Mesendoderm (in vitro differentiated cells): ENCODE data around the gene TBX15.

ENCODE experiments used
- DNase-seq: peaks from one replicate; pipeline ENCODE4 v3.0.0; 2013
- H2AK5ac ChIP-seq: 2 replicates; pipeline ENCODE4 v1.6.1; 2013; ENCODE audit warnings: low read length, inconsistent platforms
- H2BK120ac ChIP-seq: 2 replicates; pipeline ENCODE4 v1.6.1; 2013; ENCODE audit warnings: low read depth, mild to moderate bottlenecking, low read length, moderate library complexity, mixed read lengths
- H2BK15ac ChIP-seq: replicated peaks from 2 replicates; pipeline ENCODE4 v1.6.1; 2013; ENCODE audit warnings: low read depth, mild to moderate bottlenecking, moderate library complexity
- H2BK5ac ChIP-seq: 2 replicates; pipeline ENCODE4 v1.6.1; 2013; ENCODE audit warnings: low read length, inconsistent platforms
- H3K18ac ChIP-seq: 2 replicates; pipeline ENCODE4 v1.6.1; 2013; ENCODE audit warnings: mild to moderate bottlenecking, low read length, mixed read lengths
- H3K23ac ChIP-seq: one replicate; pipeline ENCODE4 v1.6.1; 2013; ENCODE audit warnings: low read length
- H3K27ac ChIP-seq: 2 replicates; pipeline ENCODE4 v1.5.1; 2013; ENCODE audit warnings: low read depth, mild to moderate bottlenecking, inconsistent platforms, low read length, moderate library complexity
- H3K27me3 ChIP-seq: 2 replicates; pipeline ENCODE4 v1.6.1; 2013; ENCODE audit warnings: low read length, control low read depth, mild to moderate bottlenecking, inconsistent platforms; ENCODE audit not compliant: insufficient read depth, poor library complexity
- H3K36me3 ChIP-seq: 2 replicates; pipeline ENCODE4 v1.6.1; 2013; ENCODE audit warnings: low read length, inconsistent platforms; ENCODE audit not compliant: control insufficient read depth, insufficient read depth
- H3K4ac ChIP-seq: one replicate; pipeline ENCODE4 v1.6.1; 2013; ENCODE audit warnings: low read depth, mild to moderate bottlenecking, low read length, moderate library complexity
- H3K4me1 ChIP-seq: 2 replicates; pipeline ENCODE4 v1.6.1; 2013; ENCODE audit warnings: low read depth, low read length, inconsistent platforms; ENCODE audit not compliant: control insufficient read depth
- H3K4me2 ChIP-seq: 2 replicates; pipeline ENCODE4 v1.6.1; 2013; ENCODE audit warnings: low read length
- H3K4me3 ChIP-seq: 2 replicates; pipeline ENCODE4 v1.5.1; 2013; ENCODE audit warnings: mild to moderate bottlenecking, low read length
- H3K56ac ChIP-seq: one replicate; pipeline ENCODE4 v1.6.1; 2013; ENCODE audit warnings: low read length
- H3K79me1 ChIP-seq: 2 replicates; pipeline ENCODE4 v1.6.1; 2013; ENCODE audit warnings: low read length, inconsistent platforms
- H3K79me2 ChIP-seq: 2 replicates; pipeline ENCODE4 v1.6.1; 2013; ENCODE audit warnings: mild to moderate bottlenecking, low read length; ENCODE audit not compliant: control insufficient read depth, insufficient read depth
- H3K9ac ChIP-seq: 2 replicates; pipeline ENCODE4 v1.6.1; 2013; ENCODE audit warnings: low read length, inconsistent platforms
- H4K5ac ChIP-seq: one replicate; pipeline ENCODE4 v1.6.1; 2013; ENCODE audit warnings: low read length
- H4K8ac ChIP-seq: one replicate; pipeline ENCODE4 v1.6.1; 2013; ENCODE audit warnings: low read depth, mild to moderate bottlenecking, control low read depth, low read length, moderate library complexity
- WGBS: extraction: QIAGEN DNeasy Blood & Tissue Kit; methylation state at CpG from one replicate; pipeline ENCODE4 v1.1.7; 2013; ENCODE audit warnings: low lambda C conversion rate, missing lambda C conversion rate; ENCODE audit not compliant: insufficient coverage; ENCODE audit errors: extremely low coverage; 5-methylcytosine and 5-hydroxymethylcytosine counted together

The TBX15 gene

DNA sequence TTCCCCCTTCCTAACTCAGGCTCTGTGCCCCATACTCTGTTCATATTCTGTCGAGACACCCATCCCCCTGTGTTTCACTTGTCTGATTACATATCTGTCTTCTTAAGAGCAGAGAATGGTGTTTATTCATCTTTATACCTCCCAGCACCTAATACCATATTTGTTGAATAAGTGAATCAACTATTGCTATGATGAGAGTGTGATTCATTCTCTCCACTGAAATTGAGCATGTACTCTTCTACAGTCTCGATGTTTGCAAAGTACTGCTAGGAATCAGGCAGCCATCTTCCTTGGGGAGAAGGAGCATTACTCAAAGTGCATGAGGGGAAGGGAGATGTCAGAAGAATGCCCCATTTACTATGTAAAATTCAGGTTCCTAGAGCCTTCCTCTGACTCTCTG lies 27.0 kb downstream of the TBX15 start:
- Histone ChIP-seq H3K18ac (no peak overlapping the region), H3K4ac (no peak overlapping the region), H2BK120ac (no peak overlapping the region), H3K4me3 (no peak overlapping the region), H3K27ac (no peak overlapping the region), H2BK15ac (no peak overlapping the region), H4K5ac (no peak overlapping the region), H3K27me3 (no peaks in the 10 kb centered on the region), H2BK5ac (no peak overlapping the region), H3K23ac (no peak overlapping the region), H2AK5ac (no peak overlapping the region), H3K4me1 (no peaks in the 10 kb centered on the region), H3K56ac (no peak overlapping the region), H3K36me3 (no peaks in the 10 kb centered on the region), H3K4me2 (no peak overlapping the region), H3K9ac (no peak overlapping the region), H3K79me2 (no peaks in the 10 kb centered on the region), H4K8ac (no peak overlapping the region), H3K79me1 (no peaks in the 10 kb centered on the region)
- WGBS = no CpG with 5 or more reads among the region's 2 CpGs
- no peak for DNase-seq

DNA sequence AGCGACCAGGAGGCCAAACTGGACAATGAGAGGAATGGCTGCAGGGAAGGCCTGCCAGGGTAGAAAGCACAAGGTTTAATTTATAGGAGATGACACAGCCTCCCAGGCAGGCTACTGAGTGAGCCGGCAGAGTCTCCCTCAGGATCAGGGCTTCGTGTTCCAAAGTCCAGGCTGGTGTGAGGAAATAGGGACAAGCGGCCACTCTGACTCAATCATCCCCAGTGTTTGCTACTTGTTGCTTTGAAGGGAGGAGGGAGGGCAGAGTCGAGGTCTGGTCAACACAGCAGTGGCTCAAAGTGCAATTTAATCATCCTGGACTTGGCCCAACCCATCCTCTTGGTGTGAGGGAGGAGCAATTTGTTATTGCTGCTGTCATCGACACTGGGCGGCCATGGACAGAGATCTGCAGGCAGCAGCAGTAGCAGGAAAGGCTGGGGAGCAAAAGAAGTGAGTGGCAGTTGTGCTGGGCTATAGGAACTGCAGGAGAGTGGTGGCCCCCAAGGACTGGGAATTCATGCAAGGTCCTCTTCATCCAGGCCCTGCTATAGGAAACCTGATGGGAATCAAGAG lies 27.5 kb downstream of the TBX15 start:
- Histone ChIP-seq H3K56ac (no peak overlapping the region), H2BK5ac (no peak overlapping the region), H2BK15ac (no peak overlapping the region), H2AK5ac (no peak overlapping the region), H3K79me2 (no peaks in the 10 kb centered on the region), H3K27me3 (no peaks in the 10 kb centered on the region), H3K36me3 (no peaks in the 10 kb centered on the region), H3K4me3 (no peak overlapping the region), H3K79me1 (no peaks in the 10 kb centered on the region), H4K5ac (no peak overlapping the region), H3K4ac (no peak overlapping the region), H3K18ac (no peak overlapping the region), H2BK120ac (no peak overlapping the region), H3K23ac (no peak overlapping the region), H3K4me1 (no peaks in the 10 kb centered on the region), H4K8ac (no peak overlapping the region), H3K4me2 (no peak overlapping the region), H3K9ac (no peak overlapping the region), H3K27ac (no peak overlapping the region)
- DNase-seq = no peak
- no CpG with 5 or more reads among the region's 7 CpGs for WGBS

DNA sequence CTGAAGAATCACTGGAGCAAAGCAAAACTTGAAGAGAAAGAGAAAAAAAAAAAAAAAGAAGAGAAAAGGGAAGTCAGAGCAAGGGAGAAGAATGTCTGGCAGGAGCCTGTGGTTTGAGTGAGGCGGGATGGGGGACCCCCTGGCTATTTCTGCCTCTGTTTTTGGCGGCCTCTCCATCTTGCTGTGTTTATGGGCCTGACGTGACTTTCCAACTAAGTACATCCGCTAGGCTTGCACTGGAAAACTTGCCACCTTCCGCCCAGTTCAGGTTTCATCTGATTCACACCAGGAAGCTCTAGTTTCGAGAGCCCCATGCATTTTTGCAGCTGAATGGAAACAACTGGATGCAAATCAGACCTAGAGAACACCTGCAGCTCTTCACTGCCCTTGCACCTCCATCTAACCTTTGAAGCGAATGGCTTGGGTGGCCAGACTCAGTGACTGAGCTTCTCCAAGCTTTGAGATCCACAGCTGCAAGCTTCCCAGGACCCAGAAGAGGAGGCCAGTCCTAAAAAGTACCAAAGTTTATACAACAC lies 28.0 kb downstream of the TBX15 start:
- Histone ChIP-seq H3K27me3 (no peaks in the 10 kb centered on the region), H3K4me1 (no peaks in the 10 kb centered on the region), H3K18ac (no peak overlapping the region), H3K4me2 (no peak overlapping the region), H3K9ac (no peak overlapping the region), H3K27ac (no peak overlapping the region), H3K36me3 (no peaks in the 10 kb centered on the region), H2BK5ac (no peak overlapping the region), H4K5ac (no peak overlapping the region), H3K4ac (no peak overlapping the region), H2AK5ac (no peak overlapping the region), H3K4me3 (no peak overlapping the region), H3K23ac (no peak overlapping the region), H3K79me1 (no peaks in the 10 kb centered on the region), H2BK15ac (no peak overlapping the region), H4K8ac (no peak overlapping the region), H3K79me2 (no peaks in the 10 kb centered on the region), H3K56ac (no peak overlapping the region), H2BK120ac (no peak overlapping the region)
- no peak for DNase-seq
- WGBS = no CpG with 5 or more reads among the region's 7 CpGs

- H3K4me3 ChIP-seq = no peak overlapping the region
- H3K23ac ChIP-seq = no peak overlapping the region
- no peaks in the 10 kb centered on the region for H3K36me3 ChIP-seq
- DNase-seq = no peak
- no peak overlapping the region for H3K18ac ChIP-seq
- H3K56ac ChIP-seq = no peak overlapping the region
- H2BK5ac ChIP-seq = no peak overlapping the region
- H3K79me1 ChIP-seq = no peaks in the 10 kb centered on the region
- H2BK120ac ChIP-seq = no peak overlapping the region
- no peaks in the 10 kb centered on the region for H3K4me1 ChIP-seq
- H4K8ac ChIP-seq = no peak overlapping the region
- no peak overlapping the region for H2AK5ac ChIP-seq
- H2BK15ac ChIP-seq = no peak overlapping the region
- no peak overlapping the region for H3K27ac ChIP-seq
- H3K79me2 ChIP-seq = no peaks in the 10 kb centered on the region
- H3K9ac ChIP-seq = no peak overlapping the region
- H4K5ac ChIP-seq = no peak overlapping the region
- no peak overlapping the region for H3K4ac ChIP-seq
- no peak overlapping the region for H3K4me2 ChIP-seq
- no peaks in the 10 kb centered on the region for H3K27me3 ChIP-seq
- WGBS = no CpG with 5 or more reads among the region's 1 CpG
Measured at GRCh38 chr1:118958937-118959631, 29.1 kb downstream of the TBX15 start.

DNA sequence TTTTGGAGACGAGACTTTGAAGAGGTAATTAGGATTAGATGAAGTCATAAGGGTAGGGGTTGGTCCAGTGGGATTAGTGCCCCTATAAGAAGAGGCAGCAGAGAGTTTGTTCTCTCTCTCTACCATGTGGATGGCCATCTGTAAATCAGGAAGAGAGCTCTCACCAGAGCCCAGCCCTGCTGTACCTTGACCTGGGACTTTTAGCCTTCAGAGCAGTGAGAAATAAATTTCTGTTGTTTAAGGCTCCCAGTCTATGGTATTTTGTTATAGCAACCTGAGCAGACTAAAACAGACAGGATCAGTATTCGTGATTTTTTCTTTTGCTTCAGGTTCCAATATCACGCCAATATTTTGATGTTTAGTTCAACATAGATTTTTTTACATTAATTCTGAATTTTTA lies 30.0 kb downstream of the TBX15 start:
- H3K9ac ChIP-seq = no peak overlapping the region
- H2AK5ac ChIP-seq = no peak overlapping the region
- no peak overlapping the region for H2BK120ac ChIP-seq
- no peaks in the 10 kb centered on the region for H3K27me3 ChIP-seq
- no peaks in the 10 kb centered on the region for H3K36me3 ChIP-seq
- DNase-seq = no peak
- H3K4ac ChIP-seq = no peak overlapping the region
- no CpG with 5 or more reads among the region's 3 CpGs for WGBS
- no peak overlapping the region for H2BK5ac ChIP-seq
- no peaks in the 10 kb centered on the region for H3K79me2 ChIP-seq
- no peak overlapping the region for H3K4me3 ChIP-seq
- no peaks in the 10 kb centered on the region for H3K4me1 ChIP-seq
- no peak overlapping the region for H4K8ac ChIP-seq
- no peak overlapping the region for H3K18ac ChIP-seq
- no peak overlapping the region for H2BK15ac ChIP-seq
- no peak overlapping the region for H3K27ac ChIP-seq
- no peak overlapping the region for H3K4me2 ChIP-seq
- no peak overlapping the region for H3K23ac ChIP-seq
- no peaks in the 10 kb centered on the region for H3K79me1 ChIP-seq
- no peak overlapping the region for H3K56ac ChIP-seq
- no peak overlapping the region for H4K5ac ChIP-seq
